ENCODE measurements around the gene TRDN.

- TF ChIP-seq CTCF (conservative IDR thresholded peaks at IDR 0.05 in 1 of 2, IDR thresholded peaks at IDR 0.05 in 1 of 2; ENCODE audit: extremely low read depth in 1 of 2, insufficient read depth in 1 of 2, low read depth in 1 of 2, low read length in 2 of 2) = peak; percentile 68 to 73
- no peak for TF ChIP-seq EZH2 (IDR thresholded peaks at IDR 0.05; ENCODE audit: borderline replicate concordance, low read length)
Observed at GRCh38 chr6:123415844-123416468, 220.8 kb downstream of the TRDN start.

Measured in mammary epithelial cell (primary cell).